ENCODE measurements around the gene HDLBP.

Gene HDLBP

GRCh38 chr2:241308832-241309500 lies 6.5 kb downstream of the HDLBP start:
- no peak for ATAC-seq
- TF ChIP-seq CSDC2 (CRISPR knock-in tag; IDR thresholded peaks at IDR 0.05) (no peak), ISL1 (CRISPR knock-in tag; IDR thresholded peaks at IDR 0.05) (no peak), GLIS3 (CRISPR knock-in tag; IDR thresholded peaks at IDR 0.05) (no peak), CREB5 (CRISPR knock-in tag; IDR thresholded peaks at IDR 0.05; ENCODE audit: low read depth) (no peak), SNAI2 (CRISPR knock-in tag; IDR thresholded peaks at IDR 0.05) (no peak), ZFP3 (CRISPR knock-in tag; IDR thresholded peaks at IDR 0.05) (no peak), CSRNP3 (CRISPR knock-in tag; IDR thresholded peaks at IDR 0.05) (no peak), ARNTL (CRISPR knock-in tag; IDR thresholded peaks at IDR 0.05; ENCODE audit: borderline replicate concordance, low read depth) (no peak), ZNF8 (CRISPR knock-in tag; IDR thresholded peaks at IDR 0.05) (no peak), TCF4 (CRISPR knock-in tag; IDR thresholded peaks at IDR 0.05; ENCODE audit: borderline replicate concordance) (no peak), ESRRG (CRISPR knock-in tag; IDR thresholded peaks at IDR 0.05) (no peak), ZFP30 (CRISPR knock-in tag; IDR thresholded peaks at IDR 0.05) (no peak), BACH2 (CRISPR knock-in tag; IDR thresholded peaks at IDR 0.05; ENCODE audit: borderline replicate concordance) (no peak), POU6F1 (CRISPR knock-in tag; IDR thresholded peaks at IDR 0.05; ENCODE audit: borderline replicate concordance, low read depth) (no peak), RARB (CRISPR knock-in tag; IDR thresholded peaks at IDR 0.05) (no peak), ZNF70 (CRISPR knock-in tag; IDR thresholded peaks at IDR 0.05) (no peak), ZNF565 (CRISPR knock-in tag; conservative IDR thresholded peaks at IDR 0.05; ENCODE audit: low read depth) (no peak)

GRCh38 chr2:241308267-241308666 lies 7.2 kb downstream of the HDLBP start:
- TF ChIP-seq SNAI2 (CRISPR knock-in tag; IDR thresholded peaks at IDR 0.05) (no peak), ISL1 (CRISPR knock-in tag; IDR thresholded peaks at IDR 0.05) (no peak), ZFP30 (CRISPR knock-in tag; IDR thresholded peaks at IDR 0.05) (no peak), ZNF565 (CRISPR knock-in tag; conservative IDR thresholded peaks at IDR 0.05; ENCODE audit: low read depth) (no peak), PATZ1 (CRISPR knock-in tag; IDR thresholded peaks at IDR 0.05; ENCODE audit: borderline replicate concordance) (no peak), ARNTL (CRISPR knock-in tag; IDR thresholded peaks at IDR 0.05; ENCODE audit: borderline replicate concordance, low read depth) (no peak), CSRNP3 (CRISPR knock-in tag; IDR thresholded peaks at IDR 0.05) (no peak), OSR1 (CRISPR knock-in tag; IDR thresholded peaks at IDR 0.05) (no peak), RARB (CRISPR knock-in tag; IDR thresholded peaks at IDR 0.05) (no peak), TCF4 (CRISPR knock-in tag; IDR thresholded peaks at IDR 0.05; ENCODE audit: borderline replicate concordance) (no peak), POU6F1 (CRISPR knock-in tag; IDR thresholded peaks at IDR 0.05; ENCODE audit: borderline replicate concordance, low read depth) (no peak), BACH2 (CRISPR knock-in tag; IDR thresholded peaks at IDR 0.05; ENCODE audit: borderline replicate concordance) (no peak)

GRCh38 chr2:241307055-241307454 lies 8.4 kb downstream of the HDLBP start:
- ATAC-seq, result no peak
- TF ChIP-seq OSR1 (CRISPR knock-in tag; IDR thresholded peaks at IDR 0.05), result no peak
- TF ChIP-seq RARB (CRISPR knock-in tag; IDR thresholded peaks at IDR 0.05), result no peak
- no peak for TF ChIP-seq ZNF8 (CRISPR knock-in tag; IDR thresholded peaks at IDR 0.05)
- TF ChIP-seq ZNF70 (CRISPR knock-in tag; IDR thresholded peaks at IDR 0.05), result no peak
- TF ChIP-seq BACH2 (CRISPR knock-in tag; IDR thresholded peaks at IDR 0.05; ENCODE audit: borderline replicate concordance), result no peak
- TF ChIP-seq TOX (CRISPR knock-in tag; IDR thresholded peaks at IDR 0.05; ENCODE audit: borderline replicate concordance), result no peak
- no peak for TF ChIP-seq CSRNP3 (CRISPR knock-in tag; IDR thresholded peaks at IDR 0.05)
- TF ChIP-seq PATZ1 (CRISPR knock-in tag; IDR thresholded peaks at IDR 0.05; ENCODE audit: borderline replicate concordance), result no peak
- no peak for TF ChIP-seq CREB5 (CRISPR knock-in tag; IDR thresholded peaks at IDR 0.05; ENCODE audit: low read depth)
- no peak for TF ChIP-seq CSDC2 (CRISPR knock-in tag; IDR thresholded peaks at IDR 0.05)
- no peak for TF ChIP-seq TCF4 (CRISPR knock-in tag; IDR thresholded peaks at IDR 0.05; ENCODE audit: borderline replicate concordance)

More at GRCh38 chr2:241308267-241308666, 7.2 kb downstream of the HDLBP start:
- no peak for ATAC-seq
